HUDEP-2 (cell line): Measurements from ENCODE around the gene RFX5.
A peak's percentile ranks its signal among the peaks of the same experiment; 100 is the strongest.

ENCODE experiments used
- DNase-seq, 76 experiments: peaks; one replicate each; lab custom pipeline; 2025; ENCODE audit not compliant: unreplicated experiment in 76 of 76; lab: John Stamatoyannopoulos, UW

The RFX5 gene

GRCh38 chr1:151325646-151326429 is 21.2 kb downstream of the RFX5 start:
- DNase-seq, result peak in 5 of 76 experiments; percentile 5 to 25 (median 7)

- no peak for DNase-seq
Measured at GRCh38 chr1:151325231-151325630, 21.8 kb downstream of the RFX5 start.

GRCh38 chr1:151324390-151324930 is 22.6 kb downstream of the RFX5 start:
- DNase-seq, result no peak

GRCh38 chr1:151318975-151319374 is 28.1 kb downstream of the RFX5 start:
- no peak for DNase-seq

- no peak for DNase-seq
Measured at GRCh38 chr1:151315565-151316235, 31.4 kb downstream of the RFX5 start.

- no peak for DNase-seq
Measured at GRCh38 chr1:151314137-151314875, 32.7 kb downstream of the RFX5 start.

- DNase-seq, result no peak
Measured at GRCh38 chr1:151313501-151313900, 33.6 kb downstream of the RFX5 start.

GRCh38 chr1:151312826-151313225 is 34.2 kb downstream of the RFX5 start:
- no peak for DNase-seq

GRCh38 chr1:151312411-151312810 is 34.6 kb downstream of the RFX5 start:
- no peak for DNase-seq

GRCh38 chr1:151311589-151312331 is 35.3 kb downstream of the RFX5 start:
- peak in 73 of 76 experiments; percentile 15 to 93 (median 77) for DNase-seq

GRCh38 chr1:151311011-151311410 is 36.0 kb downstream of the RFX5 start:
- DNase-seq, result no peak

- DNase-seq, result no peak
Measured at GRCh38 chr1:151309811-151310323, 37.2 kb downstream of the RFX5 start.

GRCh38 chr1:151294742-151295462 is 52.1 kb downstream of the RFX5 start:
- DNase-seq, result no peak

GRCh38 chr1:151293093-151293492 is 54.0 kb downstream of the RFX5 start:
- DNase-seq, result no peak

- no peak for DNase-seq
Measured at GRCh38 chr1:151292207-151293030, 54.6 kb downstream of the RFX5 start.

- no peak for DNase-seq
Measured at GRCh38 chr1:151290709-151291303, 56.2 kb downstream of the RFX5 start.
